NCI-H446 treated with DMSO at 0.1 percent for 48 hours (cell line): ENCODE measurements around the gene TSR3.

Experiments used
- DNase-seq: peaks from one replicate; lab custom pipeline; 2025; lab: John Stamatoyannopoulos, UW

TSR3 gene

DNA sequence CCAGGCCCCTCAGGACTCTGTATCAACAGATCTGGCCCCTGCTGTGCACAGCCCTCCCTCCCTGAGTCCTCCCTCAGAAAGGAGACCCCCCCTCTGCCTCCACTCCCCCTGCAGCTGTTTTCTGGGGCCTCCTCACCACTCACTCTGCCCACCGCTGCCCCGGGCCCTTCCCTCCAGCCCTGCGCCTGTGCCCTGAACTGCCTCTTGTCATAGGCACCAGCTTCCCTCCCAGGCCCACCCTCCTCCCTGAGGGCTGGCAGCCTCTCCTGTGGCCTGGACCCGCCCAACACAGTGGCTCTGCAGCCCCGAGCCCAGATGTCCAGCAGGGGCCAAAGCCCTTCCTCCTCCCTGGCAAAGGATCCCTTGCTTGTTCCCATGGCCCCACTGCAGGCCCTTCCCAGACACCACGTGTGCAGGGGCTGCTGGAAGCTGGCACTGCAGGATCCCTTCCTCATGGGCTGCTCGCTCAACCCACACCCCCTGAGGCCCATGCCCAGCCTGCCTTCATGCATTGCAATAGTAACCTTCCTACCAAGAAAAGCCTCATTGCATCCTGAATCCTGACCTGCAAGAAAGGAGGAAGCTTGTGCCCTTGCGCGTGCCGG lies 25.8 kb upstream of the TSR3 start:
- no peak for DNase-seq

DNA sequence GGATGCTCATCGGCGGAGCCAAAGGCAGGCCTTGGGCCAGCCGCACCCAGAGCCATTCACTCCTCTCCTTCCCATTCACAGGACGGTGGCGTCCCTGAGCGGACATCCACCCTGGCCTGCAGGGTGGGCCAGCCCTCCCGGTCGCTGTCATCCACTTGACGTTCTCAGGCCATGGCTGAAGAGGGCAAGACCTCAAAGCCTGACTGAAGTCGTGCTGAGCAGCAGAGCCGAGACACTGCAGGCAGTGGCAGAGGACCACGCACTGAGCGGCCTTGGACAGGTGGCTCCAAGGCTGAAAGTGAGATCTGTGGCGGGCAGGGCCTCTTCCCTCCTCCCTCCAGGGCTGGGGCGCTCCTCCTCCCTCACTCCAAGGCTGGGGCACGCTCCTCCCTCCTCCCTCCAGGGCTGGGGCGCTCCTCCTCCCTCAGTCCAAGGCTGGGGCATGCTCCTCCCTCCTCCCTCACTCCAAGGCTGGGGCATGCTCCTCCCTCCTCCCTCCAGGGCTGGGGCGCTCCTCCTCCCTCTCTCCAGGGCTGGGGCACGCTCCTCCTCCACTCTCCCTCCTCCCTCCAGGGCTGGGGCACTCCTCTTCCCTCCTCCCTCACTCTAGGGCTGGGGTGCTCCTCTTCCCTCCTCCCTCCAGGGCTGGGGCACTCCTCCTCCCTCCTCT lies 24.2 kb upstream of the TSR3 start:
- DNase-seq = no peak

DNA sequence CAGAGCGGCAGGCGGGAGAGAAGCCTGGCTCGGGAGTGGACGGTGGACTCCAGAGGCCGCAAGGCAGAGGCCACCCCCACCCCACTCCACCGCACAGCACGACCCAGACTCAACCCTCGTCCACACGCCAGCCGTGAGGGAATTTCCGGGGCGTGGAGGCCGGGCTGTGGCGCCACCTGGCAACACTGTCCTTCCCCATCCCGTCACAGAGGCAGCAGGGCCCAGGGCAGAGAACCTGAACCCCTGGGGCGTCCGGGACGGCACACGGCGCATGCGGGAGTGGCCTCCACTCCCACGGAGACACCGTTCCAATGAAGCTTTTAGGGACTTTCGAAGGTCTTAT lies 23.6 kb upstream of the TSR3 start:
- no peak for DNase-seq

DNA sequence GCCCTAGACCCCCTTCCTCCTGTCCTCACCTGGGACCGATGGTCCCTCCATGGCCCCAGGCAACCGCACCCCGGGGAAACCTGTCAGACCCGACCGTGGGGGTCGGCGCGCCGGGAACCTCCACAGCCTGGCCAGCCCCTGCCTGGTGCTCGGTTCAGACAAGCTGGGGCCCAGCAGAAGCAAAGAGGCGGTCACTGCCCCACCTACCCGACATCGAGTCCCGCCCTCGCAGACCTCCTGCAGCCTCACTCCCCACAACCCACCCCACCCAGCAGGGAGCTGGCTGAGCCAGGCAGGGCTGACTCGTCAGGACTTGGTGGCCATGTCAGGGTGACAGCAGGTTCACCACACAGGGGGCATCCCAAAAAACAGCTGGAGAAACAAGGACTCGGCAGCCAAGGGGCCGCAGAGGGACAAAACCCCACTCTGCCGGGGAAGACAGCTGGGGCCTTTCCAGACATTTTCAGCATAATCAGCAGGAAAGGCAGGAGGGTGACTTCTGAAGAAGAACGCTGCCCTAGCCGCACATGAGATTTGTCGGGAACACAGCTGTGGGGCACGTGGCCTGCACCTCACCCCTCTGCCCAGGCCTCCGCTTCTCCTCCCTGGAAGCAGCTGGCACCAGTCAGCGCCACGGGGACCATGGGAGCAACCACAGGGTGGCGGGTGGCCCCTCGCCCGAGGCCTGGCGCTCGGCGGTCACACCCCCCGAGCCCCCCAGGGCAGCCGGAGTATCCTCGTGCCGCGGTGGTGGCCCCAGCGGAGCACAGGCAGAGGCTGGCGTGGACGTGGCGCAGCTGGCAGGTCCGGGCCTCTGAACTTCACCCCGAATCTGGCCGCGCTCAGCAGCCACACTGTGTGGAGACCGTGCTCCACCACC lies 23.0 kb upstream of the TSR3 start:
- no peak for DNase-seq

DNA sequence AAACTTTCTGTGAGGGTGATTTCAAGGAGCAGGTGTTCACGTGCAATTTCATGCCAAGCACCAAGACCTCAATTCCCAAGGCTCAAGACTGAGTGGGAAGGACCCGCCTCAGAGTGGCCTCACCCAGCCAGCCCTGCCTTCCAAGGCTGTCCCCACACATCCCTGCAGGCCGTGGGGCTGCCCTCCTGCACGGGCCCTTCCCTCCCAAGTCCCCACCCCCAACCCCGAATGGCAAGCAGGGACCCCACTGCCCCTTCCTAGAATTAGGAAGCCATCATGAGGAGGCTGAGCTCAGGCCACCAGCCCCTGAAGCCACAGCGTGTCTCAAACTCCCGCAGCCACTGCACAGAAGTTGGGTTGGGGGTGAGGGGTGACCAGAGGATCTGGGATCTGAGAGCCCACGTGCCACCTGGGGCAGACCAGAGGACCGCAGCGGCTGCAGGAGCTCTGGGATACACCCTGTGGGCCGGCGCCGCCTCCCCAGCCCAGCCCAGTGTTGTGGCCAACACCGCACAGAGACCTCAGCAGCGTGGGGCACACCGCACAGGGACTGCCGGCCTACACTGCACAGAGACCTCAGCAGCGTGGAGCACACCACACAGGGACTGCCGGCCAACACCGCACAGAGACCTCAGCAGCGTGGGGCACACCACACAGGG lies 20.7 kb upstream of the TSR3 start:
- DNase-seq = no peak

DNA sequence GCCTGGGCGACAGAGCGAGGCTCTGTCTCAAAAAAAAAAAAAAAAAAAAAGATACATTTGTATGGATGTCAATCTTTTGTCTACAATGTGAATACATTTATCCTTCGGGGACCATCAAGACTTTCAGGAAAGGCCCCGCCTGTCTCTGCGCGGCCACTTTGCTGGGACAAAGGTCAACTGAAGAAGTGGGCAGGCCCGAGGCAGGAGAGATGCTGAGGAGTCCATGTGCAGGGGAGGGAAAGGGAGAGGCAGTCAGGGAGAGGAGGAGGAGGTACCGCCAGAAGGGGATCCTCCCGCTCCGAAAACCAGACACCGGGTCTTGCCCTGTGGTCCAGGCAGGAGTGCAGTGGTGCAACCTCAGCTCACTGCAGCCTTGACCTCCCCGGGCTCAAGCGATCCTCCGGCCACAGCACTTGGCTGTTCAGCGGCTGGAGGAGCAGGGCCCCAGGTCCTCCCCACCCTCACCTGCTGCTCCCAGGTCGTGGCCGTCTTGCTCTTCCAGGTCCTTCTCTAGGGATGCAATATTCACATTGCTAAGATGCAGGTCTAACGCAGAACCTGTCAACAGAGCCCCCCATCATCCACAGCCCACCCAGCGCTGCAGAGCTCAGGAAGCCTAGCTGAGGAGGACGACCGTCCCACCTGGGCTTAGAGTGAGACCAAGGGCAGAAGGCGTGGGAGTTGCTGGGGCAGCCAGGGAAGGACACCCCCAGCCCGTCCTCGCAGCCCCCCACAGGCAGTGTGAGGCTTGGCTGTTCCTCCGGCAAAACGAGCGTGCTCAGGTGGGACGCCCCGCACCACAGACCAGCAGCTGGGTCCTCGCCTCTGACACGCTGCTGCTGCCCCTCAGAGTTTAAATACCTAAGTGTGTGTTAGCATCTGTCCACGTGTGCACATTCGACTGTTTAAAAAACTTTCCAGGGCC lies 19.6 kb upstream of the TSR3 start:
- no peak for DNase-seq

DNA sequence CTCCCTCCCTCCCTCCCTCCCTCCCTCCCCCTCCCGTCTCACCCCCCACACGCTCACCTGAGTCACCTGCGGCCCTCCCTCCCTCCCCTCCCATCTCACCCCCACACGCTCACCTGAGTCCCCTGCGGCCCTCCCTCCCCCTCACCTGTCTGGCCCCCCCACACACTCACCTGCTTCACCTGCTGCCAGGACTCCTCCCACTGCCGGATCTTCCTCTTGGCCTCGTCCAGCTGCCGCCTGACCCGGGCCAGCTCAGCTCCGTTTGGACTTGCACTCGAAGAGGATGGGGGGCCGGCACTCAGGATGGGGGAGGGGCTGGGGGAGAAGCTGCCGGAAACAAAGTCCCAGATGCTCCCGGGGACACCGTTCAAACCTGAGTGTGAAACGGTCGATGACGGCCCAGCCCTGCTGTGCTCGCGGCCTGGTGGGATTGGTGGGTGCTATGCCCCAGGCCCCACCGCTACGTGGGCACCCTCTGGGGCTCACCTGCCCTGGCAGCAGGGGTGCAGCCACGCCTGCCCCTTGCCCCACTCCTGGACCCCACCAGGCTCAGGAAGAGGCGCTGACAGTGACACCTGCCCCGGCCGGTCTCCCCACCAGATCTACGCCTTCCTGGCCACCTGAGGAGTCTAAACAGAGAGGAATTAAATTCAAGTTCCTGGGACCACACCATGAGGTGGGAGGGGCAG lies 16.0 kb upstream of the TSR3 start:
- no peak for DNase-seq

DNA sequence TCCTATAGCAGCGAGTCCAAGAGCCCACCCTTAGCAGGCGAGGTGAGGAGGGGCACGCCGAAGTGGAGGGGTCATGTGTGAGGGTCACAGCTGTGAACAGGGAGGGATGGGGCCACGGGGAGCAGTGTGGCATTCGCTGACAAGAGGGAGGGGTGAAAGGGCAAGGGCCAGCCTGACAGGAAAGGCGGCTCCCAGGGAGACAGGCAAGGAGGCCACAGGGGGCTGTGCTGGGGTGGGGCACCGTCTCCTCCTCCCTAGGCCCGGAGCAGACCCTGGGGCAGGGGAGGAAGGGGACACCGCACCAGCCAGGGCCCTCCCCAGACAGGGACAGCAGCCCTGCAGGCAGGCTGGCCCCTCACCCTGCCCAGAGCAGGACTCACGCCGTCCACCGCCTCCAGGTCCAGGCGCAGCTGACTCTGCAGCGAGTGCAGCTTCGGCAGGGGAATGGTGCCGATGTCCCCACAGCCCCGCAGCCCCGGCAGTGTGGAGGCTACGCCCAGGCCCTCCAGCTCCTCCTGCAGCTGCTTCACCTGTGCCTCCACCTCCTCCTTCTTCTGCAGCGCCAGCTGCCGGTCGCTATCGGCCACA lies 15.1 kb upstream of the TSR3 start:
- no peak for DNase-seq

DNA sequence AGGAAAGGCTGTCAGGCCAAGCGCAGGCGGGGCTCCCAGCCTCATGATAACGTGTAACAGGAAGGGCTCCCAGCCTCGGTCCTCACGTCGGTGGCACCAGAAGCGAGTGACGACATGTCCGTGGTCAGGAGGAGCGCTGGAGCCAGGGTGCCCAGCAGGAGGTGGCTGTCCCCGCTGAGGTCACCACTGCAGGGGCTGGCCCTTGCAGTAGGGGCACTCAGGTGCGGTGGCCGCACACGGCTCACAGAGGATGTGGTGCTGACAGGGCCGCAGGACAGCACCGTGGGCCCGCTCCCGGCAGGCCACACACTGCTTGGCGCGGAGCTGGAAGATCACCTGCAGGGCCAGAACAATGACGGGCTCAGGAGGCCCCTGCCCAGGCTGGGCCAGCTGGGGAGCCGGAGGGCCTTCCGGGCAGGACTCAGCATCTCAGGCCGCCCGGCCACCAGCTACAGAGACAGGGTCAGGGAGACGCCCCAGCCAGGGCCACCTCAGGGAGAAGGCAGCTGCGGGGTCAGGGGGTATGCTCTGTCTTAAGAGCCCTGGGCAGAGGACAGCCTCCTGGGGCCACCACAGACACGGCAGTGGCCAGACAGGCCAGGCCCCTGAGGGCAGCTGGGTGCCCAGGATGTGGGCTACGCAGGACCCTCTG lies 14.5 kb upstream of the TSR3 start:
- no peak for DNase-seq

DNA sequence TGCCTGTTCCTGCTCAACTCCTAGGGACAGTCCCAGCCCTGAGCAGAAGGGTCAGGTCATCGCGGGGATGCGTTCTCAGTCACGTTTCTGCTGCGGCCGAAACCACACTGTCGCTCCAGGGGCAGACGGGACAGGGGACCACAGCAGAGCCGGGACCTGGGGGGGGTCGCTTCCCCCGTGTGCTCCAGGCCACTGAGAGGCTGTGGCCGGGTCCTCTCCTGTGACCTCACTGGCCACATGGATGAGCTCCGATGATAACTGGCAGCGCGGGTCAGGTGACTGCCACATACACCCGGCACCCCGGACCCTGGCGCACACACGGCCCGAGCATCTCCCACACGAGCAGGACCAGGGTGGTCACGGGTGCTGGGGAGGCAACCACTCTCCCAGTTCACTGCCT lies 12.8 kb upstream of the TSR3 start:
- DNase-seq = no peak

DNA sequence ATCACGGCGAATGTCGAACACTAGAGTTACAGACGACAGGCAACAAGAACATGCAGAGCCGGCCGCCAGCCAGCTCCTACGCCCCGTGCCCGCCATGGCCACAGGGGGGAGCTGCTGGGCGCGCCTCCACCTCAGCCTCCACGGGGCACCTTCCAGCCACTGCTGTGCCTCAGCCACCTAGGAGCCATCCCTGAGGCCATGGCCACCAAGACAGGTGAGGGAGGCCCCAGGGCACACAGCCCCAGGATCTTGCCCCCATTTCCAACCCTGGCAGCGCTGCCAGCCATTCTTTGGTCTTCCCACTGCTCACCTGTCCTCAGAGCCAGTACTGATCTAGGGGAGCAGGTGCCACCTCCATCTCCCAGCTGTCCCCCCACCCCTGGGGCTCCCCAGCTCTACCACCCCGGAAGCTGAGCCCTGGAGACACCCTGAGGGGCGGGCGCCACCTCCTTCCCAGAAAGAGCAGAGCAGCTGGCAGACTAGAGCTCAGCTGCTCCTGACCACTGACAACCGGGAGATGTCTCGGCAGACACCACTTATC lies 11.9 kb upstream of the TSR3 start:
- DNase-seq = no peak

DNA sequence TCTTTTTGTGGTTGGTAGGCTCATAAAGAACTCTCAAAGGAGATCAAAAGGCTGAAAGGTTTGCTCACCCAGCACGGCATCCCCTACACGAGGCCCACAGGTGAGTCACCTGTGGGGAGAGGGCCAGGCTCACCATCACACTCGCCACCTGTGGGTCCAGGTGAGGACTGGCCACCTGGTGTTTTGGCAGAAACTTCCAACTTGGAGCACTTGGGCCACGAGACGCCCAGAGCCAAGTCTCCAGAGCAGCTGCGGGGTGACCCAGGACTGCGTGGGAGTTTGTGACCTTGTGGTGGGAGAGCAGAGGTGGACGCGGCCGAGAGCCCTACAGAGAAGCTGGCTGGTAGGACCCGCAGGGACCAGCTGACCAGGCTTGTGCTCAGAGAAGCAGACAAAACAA lies 11.1 kb upstream of the TSR3 start:
- no peak for DNase-seq

DNA sequence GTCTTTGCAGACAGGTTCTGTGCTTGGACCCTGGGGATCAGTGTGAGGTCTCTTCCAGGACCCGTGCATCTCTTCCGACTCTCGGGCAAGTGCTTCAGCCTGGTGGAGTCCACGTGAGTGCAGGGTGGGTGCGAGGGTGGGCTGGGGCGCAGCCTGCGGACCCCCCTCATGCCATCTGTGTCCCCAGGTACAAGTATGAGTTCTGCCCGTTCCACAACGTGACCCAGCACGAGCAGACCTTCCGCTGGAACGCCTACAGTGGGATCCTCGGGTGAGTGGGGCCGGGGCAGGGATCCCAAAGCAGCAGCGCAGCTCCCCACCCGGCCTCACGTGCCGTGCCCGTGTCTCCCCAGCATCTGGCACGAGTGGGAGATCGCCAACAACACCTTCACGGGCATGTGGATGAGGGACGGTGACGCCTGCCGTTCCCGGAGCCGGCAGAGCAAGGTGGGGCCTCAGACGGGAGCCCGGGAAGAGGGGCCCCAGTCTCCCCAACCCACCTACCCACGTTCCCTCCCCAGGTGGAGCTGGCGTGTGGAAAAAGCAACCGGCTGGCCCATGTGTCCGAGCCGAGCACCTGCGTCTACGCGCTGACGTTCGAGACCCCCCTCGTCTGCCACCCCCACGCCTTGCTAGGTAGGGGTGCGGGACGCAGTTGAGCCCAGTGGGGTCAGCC lies 10.1 kb upstream of the TSR3 start:
- DNase-seq = no peak

DNA sequence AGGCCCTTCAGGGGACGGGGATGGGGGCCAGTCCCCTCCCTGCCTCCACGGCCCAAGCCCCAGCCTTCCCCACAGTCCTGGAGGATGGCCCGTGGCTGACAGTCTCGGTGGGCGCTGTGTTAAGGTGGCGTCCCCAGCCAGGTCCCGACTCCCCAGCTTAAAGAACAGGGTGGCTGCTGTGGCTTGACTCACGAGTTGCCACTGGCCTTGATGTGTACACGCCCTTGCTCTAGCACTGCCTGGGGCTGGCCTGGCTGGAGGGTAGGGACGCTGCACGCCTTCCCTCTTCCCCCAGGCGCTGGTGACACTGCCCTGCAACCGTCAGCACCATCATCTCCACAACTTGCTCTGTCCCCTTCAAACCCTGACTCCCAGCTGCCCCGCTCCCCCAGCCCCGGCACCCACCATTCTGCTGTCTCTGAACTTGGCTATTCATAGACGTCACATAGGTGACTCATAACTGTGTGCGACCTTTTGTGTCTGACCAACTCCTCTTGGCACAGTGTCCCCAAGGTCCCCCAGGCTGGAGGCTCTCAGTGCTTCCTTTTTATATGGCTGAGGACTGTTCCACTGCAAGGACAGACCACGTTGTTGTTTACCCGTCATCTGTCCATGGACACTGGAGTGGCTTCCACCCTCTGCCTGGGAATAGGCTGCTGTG lies 6.4 kb upstream of the TSR3 start:
- DNase-seq = no peak

DNA sequence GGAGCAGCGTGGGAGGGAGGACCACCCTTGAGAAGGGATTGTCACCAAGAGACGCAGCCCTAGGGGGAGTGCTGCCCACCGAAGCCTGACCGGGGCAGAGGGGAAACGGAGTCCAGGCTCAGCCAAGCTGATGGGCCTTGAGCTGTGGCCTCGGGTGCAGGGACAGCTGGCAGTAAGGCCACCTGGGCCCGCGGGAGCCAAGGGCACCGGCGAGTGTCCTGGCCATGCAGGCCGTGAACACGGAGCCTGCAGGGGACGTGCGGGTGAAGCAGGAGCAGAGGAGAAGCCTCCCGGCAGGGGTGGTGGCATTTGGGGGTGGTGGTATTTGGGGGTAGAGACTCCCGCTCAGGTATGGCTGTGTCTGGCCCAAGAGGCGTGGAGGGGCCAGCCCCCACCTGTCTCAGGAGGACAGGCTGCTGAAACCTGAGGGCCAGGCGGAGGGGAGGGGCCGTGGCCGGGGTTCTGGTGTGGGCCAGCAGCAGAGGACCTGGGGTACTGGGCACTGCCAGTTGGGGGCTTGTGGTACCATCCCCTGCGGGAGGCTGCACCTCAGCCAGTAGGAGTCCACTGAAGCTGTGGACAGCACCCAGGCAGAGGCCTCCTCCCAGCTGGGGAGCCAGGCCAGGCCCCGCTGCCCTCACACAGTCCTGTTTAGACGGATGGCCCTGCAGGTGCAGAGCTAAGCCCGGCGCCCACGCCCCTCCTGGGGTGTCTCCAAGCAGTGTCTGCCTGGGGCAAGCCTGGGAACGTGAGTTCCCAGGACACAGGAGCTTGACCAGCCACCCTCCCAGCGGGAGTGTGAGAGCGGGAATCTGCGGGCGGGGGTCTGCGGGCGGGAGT lies 4.6 kb upstream of the TSR3 start:
- no peak for DNase-seq

DNA sequence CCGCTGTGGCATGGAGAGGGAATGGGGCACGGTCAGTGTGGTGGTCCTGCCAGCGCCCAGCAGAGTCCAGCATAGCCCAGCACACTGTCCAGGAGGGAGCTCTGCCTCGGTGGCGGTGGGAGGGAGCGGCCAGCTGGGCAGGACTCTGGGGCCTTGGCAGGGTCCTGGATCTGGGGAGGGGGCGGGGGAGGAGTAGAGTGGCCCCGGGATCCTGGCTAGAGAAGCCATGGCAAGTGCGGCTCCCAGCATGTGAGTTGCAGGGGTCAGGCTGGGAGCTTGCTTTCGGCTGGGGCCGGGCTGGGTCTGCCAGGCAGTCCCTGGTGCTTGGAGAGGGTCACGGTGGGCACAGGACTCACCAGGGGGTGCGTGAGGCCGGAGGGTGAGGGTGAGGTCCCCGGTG lies 3.9 kb upstream of the TSR3 start:
- DNase-seq = no peak

DNA sequence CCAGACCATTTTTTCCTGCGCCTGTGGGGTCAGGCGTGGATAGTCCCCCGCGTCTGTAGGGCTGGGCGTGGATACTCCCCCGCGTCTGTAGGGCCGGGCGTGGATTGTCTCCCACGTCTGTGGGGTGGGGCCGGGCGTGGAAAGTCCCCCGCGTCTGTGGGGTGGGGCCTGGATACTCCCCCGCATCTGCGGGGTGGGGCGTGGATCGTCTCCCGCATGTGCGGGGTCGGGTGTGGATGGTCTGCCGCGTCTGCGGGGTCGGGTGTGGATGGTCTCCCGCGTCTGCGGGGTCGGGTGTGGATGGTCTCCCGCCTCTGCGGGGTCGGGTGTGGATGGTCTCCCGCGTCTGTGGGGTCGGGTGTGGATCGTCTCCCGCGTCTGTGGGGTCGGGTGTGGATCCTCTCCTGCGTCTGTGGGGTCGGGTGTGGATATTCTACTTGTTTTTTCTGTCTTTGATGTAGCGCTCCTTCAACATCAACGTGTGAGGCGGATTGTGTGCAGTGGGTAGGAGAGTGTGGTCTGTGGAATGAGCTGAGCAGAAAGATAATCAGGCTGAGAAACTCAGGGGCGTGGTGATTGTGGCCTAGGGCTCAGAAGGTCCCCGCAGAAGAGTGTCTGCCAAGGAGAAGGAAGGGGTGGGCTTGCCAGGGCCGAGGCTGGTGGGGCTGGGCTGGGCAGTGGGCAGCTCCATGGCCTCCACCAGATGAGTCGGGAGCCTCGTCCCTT lies 3.3 kb upstream of the TSR3 start:
- DNase-seq = no peak
